Breast epithelium (tissue), 3 donors: ENCODE measurements around the gene PRDX4.

Source experiments
- CTCF ChIP-seq, 3 donors: fragments of 450-650 bp; IDR thresholded peaks; one replicate each; pipeline ENCODE4 v1.5.1; 2016 to 2017; ENCODE audit warnings: antibody characterized with exemption in 3 of 3, mild to moderate bottlenecking in 3 of 3, moderate library complexity in 3 of 3
- POLR2A ChIP-seq: fragments of 450-650 bp; IDR thresholded peaks from one replicate; pipeline ENCODE4 v1.6.1; 2016; ENCODE audit warnings: antibody characterized with exemption, mild to moderate bottlenecking, moderate library complexity
- POLR2AphosphoS5 ChIP-seq, 3 donors: sonication (generic); formaldehyde crosslinking; IDR thresholded peaks; one replicate each; pipeline ENCODE4 v1.6.1; 2017; ENCODE audit warnings: antibody characterized with exemption in 3 of 3

DNA sequence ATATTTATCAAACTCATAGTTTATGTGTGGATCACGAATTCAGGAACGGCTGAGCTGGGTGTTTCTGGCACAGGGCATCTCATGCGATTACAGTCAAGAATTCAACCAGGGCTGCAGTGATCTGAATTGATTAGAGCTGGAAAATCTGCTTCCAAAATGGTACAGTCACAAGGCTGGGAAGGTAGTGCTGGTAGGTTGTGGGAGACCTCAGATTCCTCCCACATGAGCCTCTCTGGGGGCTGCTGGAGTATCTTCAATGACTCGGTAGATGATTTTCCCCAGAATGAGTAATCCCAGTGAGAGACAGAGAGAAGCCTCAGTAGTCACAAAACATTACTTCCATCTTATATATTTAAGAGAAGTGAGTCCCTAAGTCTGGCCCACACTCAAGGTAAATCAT lies 36.2 kb upstream of the PRDX4 start:
- TF ChIP-seq CTCF (IDR thresholded peaks at IDR 0.05) (no peak), POLR2A (no peak), POLR2AphosphoS5 (IDR thresholded peaks at IDR 0.05) (no peak)
